HAP-1 (cell line): Measurements from ENCODE around the gene FCGR1A.
"Not testable (repeated sequence)": the region's sequence is repeated elsewhere in the genome, so short reads cannot be mapped to it uniquely, and the experiment has no call there.

ENCODE experiments used
- DNase-seq, 2 experiments: peaks; one replicate each; pipeline ENCODE4 v3.0.0-alpha.2; 2016 to 2020; ENCODE audit warnings: low spot score in 2 of 2
- H3K27me3 ChIP-seq: fragments of 250-450 bp; sonication (Bioruptor Pico); 2 replicates; pipeline ENCODE4 v1.5.1; 2020; ENCODE audit warnings: low read depth, mild to moderate bottlenecking, moderate library complexity
- H3K36me3 ChIP-seq: fragments of 250-450 bp; sonication (Bioruptor Pico); replicated peaks from 2 replicates; pipeline ENCODE4 v1.5.1; 2020; ENCODE audit warnings: mild to moderate bottlenecking
- H3K4me1 ChIP-seq: fragments of 250-450 bp; sonication (Bioruptor Pico); 2 replicates; pipeline ENCODE4 v1.5.1; 2020; ENCODE audit warnings: mild to moderate bottlenecking
- H3K4me3 ChIP-seq: fragments of 250-450 bp; sonication (Bioruptor Pico); 2 replicates; pipeline ENCODE4 v1.5.1; 2020; ENCODE audit warnings: mild to moderate bottlenecking, moderate library complexity
- H3K9me3 ChIP-seq: fragments of 250-450 bp; sonication (Bioruptor Pico); 2 replicates; pipeline ENCODE4 v1.5.1; 2020; ENCODE audit warnings: mild to moderate bottlenecking, moderate library complexity
- in situ Hi-C: fragments of 300-500 bp; cut with MboI; formaldehyde crosslinking; loops from 3 replicates; pipeline ENCODE4 v1.14.3; 2020; ENCODE audit warnings: low sequenced_read_pairs, inconsistent platforms, mixed read lengths

Gene FCGR1A

GRCh38 chr1:149764087-149764800, 18.2 kb upstream of the FCGR1A start:
- in situ Hi-C loops, H3K4me1 ChIP-seq, H3K9me3 ChIP-seq, H3K27me3 ChIP-seq, H3K4me3 ChIP-seq, H3K36me3 ChIP-seq, DNase-seq: not testable (repeated sequence)

GRCh38 chr1:149766241-149766640, 16.3 kb upstream of the FCGR1A start:
- H3K27me3 ChIP-seq, H3K4me3 ChIP-seq, in situ Hi-C loops, H3K9me3 ChIP-seq, H3K36me3 ChIP-seq, H3K4me1 ChIP-seq, DNase-seq: not testable (repeated sequence)

- H3K27me3 ChIP-seq, H3K36me3 ChIP-seq, in situ Hi-C loops, H3K9me3 ChIP-seq, H3K4me3 ChIP-seq, DNase-seq, H3K4me1 ChIP-seq: not testable (repeated sequence)
These were observed 13.3 kb upstream of the FCGR1A start for GRCh38 chr1:149769216-149769615.

DNA sequence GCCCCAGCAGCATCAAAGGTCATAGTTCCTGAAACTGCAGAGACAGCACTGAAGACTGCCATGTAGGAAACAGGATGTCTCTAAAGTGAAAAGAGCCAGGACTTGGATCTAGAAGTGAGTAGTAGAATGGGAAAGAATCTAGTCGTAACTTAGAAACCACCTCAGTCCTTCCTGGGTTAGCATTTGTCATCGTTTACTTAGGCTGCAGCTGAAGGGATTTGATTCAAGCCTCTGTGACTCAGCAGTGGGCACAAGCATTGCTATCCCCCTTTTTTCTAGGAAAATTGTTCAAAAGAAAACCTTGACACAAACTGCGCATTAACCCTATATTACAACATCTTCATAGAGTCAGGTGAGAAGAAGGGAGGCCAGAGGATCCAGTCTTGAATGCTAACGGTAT, 11.8 kb upstream of the FCGR1A start:
- H3K9me3 ChIP-seq, H3K4me1 ChIP-seq, H3K27me3 ChIP-seq, DNase-seq, in situ Hi-C loops, H3K4me3 ChIP-seq, H3K36me3 ChIP-seq: not testable (repeated sequence)

DNA sequence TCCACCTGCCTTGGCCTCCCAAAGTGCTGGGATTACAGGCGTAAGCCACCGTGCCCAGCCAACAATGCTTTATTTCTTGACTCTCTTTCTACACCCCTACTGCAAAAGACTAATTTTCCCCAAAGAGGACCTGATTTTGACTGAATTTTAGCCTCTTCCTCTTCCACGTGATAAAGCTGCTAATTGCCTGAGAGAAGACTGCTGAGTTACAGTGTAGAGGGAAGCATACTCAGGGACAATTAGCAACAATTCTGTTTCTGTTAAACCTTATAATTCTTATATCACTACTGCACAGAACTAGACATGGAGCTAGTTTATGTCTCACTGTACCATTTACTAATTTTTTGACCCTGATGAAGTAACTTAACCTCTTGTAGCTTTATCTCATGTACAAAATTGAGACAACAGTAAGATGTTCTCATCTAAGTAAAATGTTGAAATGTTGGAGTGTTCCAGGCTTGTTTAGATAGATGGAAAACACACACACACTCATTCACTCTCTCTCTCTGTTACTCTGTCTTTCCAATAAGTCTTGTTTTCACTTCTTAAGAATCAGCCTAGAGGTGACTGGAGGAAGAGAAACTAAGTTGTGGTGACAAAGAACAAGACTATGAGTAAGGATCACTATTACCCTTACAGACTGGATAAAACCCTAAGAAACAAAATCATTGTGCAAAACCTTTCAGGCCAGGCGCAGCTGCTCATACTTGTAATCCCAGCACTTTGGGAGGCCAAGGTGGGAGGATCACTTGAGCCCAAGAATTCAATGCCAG, 10.7 kb upstream of the FCGR1A start:
- H3K36me3 ChIP-seq, H3K27me3 ChIP-seq, in situ Hi-C loops, H3K9me3 ChIP-seq, DNase-seq, H3K4me1 ChIP-seq, H3K4me3 ChIP-seq: not testable (repeated sequence)

- H3K4me3 ChIP-seq, H3K36me3 ChIP-seq, in situ Hi-C loops, H3K9me3 ChIP-seq, H3K4me1 ChIP-seq, H3K27me3 ChIP-seq: not testable (repeated sequence)
- DNase-seq = peak; percentile 10 to 22
These were observed 6.9 kb upstream of the FCGR1A start for GRCh38 chr1:149775510-149776147.

GRCh38 chr1:149777084-149777483, 5.4 kb upstream of the FCGR1A start:
- H3K27me3 ChIP-seq, H3K4me3 ChIP-seq, DNase-seq, H3K4me1 ChIP-seq, H3K36me3 ChIP-seq, in situ Hi-C loops, H3K9me3 ChIP-seq: not testable (repeated sequence)

- DNase-seq, H3K27me3 ChIP-seq, in situ Hi-C loops, H3K4me3 ChIP-seq, H3K4me1 ChIP-seq, H3K9me3 ChIP-seq, H3K36me3 ChIP-seq: not testable (repeated sequence)
These were observed 4.2 kb upstream of the FCGR1A start for GRCh38 chr1:149778313-149778712.

DNA sequence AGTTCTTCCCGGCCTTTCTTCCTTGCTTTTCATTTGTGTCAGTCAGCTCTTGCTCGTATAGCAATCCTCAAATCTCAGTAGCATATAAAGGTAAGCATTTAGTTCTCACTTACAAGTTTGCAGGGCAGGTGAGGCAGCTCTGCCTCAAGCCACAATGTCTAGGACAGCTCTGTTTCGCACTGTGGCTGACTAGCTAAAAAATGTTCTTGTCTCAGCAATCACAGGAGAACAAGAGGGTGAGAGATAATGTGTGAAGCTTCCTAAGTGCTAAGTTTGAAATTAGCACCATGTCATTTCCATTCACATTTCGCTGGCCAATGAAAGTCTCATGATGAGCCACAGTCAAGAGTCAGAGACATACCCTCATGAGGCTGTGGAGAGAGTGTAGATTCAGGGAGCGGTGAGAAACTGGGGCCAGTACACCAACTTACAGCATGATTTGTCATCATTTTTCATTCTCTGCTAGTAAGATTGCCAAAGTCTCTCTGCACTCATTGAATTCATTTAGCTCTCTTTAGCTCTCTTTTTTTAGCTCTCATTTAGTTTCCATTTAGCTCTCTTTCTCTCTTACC, 995 bp upstream of the FCGR1A start:
- DNase-seq, H3K4me1 ChIP-seq, H3K36me3 ChIP-seq, H3K27me3 ChIP-seq, H3K9me3 ChIP-seq, H3K4me3 ChIP-seq, in situ Hi-C loops: not testable (repeated sequence)

GRCh38 chr1:149783289-149783688, 795 bp downstream of the FCGR1A start:
- in situ Hi-C loops, H3K4me3 ChIP-seq, H3K36me3 ChIP-seq, H3K4me1 ChIP-seq, DNase-seq, H3K27me3 ChIP-seq, H3K9me3 ChIP-seq: not testable (repeated sequence)

- H3K9me3 ChIP-seq, H3K27me3 ChIP-seq, in situ Hi-C loops, H3K36me3 ChIP-seq, H3K4me1 ChIP-seq, DNase-seq, H3K4me3 ChIP-seq: not testable (repeated sequence)
These were observed 1.4 kb downstream of the FCGR1A start for GRCh38 chr1:149783868-149784267.

DNA sequence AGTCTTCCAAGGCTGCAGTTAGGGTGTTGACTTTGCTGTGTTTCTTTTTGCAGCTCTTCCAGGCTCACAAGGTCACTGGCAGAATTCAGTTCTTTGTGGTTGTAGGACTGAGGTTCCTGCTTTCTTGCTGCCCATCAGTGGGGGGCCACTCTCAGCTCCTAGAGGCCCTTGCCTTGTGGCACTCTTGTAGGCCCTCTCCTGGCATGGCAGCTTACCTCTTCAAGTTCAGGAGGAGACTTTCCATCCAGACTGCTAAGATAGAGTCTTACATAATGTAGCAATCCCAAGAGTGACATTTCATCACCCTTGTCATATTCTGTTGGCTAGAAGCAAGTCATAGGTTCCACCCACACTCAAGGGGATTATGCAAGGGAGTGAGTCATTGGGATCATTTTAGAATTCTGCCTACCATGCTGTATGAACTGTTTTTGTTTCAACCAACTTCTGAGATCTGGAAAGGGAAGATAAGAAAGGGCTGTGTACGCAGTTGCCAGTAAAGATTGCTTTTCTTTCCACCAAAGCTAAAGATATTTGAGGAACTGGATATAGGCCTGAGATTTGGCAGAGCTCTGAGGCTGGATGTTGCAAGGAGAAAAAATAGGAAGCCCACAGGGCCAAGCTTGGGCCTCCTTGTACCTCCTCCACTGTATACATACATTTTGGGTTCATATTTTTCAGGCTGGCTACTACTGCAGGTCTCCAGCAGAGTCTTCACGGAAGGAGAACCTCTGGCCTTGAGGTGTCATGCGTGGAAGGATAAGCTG, 5.4 kb downstream of the FCGR1A start:
- H3K9me3 ChIP-seq, DNase-seq, H3K4me3 ChIP-seq, H3K36me3 ChIP-seq, H3K27me3 ChIP-seq, in situ Hi-C loops, H3K4me1 ChIP-seq: not testable (repeated sequence)

DNA sequence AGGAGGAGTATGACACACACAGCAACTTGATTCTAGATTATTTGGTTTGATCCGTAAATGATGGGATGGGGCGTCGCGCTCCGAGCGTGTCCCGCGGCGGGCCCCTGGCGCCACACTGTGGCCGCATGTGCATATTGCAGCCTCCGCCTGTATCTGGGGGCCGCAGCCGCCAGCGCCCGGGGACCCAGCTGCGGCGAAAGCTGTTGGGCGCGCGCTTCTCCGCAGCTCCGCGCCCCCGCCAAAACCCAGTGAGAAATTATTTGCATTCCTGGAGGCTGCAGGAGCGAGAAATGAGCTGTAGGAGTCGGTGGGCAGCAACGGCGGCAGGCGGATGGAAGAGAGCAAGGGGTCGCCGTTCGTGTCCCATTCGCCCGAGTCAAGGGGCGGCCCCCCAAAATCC, 10.0 kb downstream of the FCGR1A start:
- DNase-seq, H3K36me3 ChIP-seq, in situ Hi-C loops: not testable (repeated sequence)

More for the DNA sequence above, 10.0 kb downstream of the FCGR1A start:
- H3K4me3 ChIP-seq, H3K4me1 ChIP-seq, H3K27me3 ChIP-seq, H3K9me3 ChIP-seq: not testable (repeated sequence)
